HG03342 (cell line): ENCODE measurements around the gene TPM2.
A peak's percentile ranks its signal among the peaks of the same experiment; 100 is the strongest.

Experiments used
- ATAC-seq: cut with Tn5 transposase; IDR thresholded peaks from one replicate; pipeline ENCODE4 v1.9.1; 2021; ENCODE audit warnings: mild to moderate bottlenecking, moderate library complexity; ENCODE audit not compliant: unreplicated experiment

The TPM2 gene

GRCh38 chr9:35679766-35680330 lies 9.9 kb downstream of the TPM2 start:
- no peak for ATAC-seq

- no peak for ATAC-seq
Measured at GRCh38 chr9:35679091-35679490, 10.6 kb downstream of the TPM2 start.

- no peak for ATAC-seq
Measured at GRCh38 chr9:35675732-35676392, 13.9 kb downstream of the TPM2 start.

GRCh38 chr9:35675204-35675603 lies 14.5 kb downstream of the TPM2 start:
- ATAC-seq, result no peak

- no peak for ATAC-seq
Measured at GRCh38 chr9:35674025-35674361, 15.7 kb downstream of the TPM2 start.

GRCh38 chr9:35673132-35674024 lies 16.3 kb downstream of the TPM2 start, which contains the start of gene CA9:
TSS of gene CA9 (plus strand) at chr9:35673928. CDS start at chr9:35673960, 32 bp downstream.
- no peak for ATAC-seq

GRCh38 chr9:35669331-35670145 lies 20.2 kb downstream of the TPM2 start:
- ATAC-seq, result no peak

GRCh38 chr9:35667939-35668338 lies 21.8 kb downstream of the TPM2 start:
- ATAC-seq, result no peak

- ATAC-seq, result no peak
Measured at GRCh38 chr9:35666549-35666948, 23.2 kb downstream of the TPM2 start.

- ATAC-seq, result no peak
Measured at GRCh38 chr9:35666045-35666444, 23.7 kb downstream of the TPM2 start.

GRCh38 chr9:35665471-35665818 lies 24.3 kb downstream of the TPM2 start:
- ATAC-seq, result no peak

GRCh38 chr9:35664531-35665470 lies 24.9 kb downstream of the TPM2 start, which contains the start of gene ARHGEF39:
TSS of gene ARHGEF39 (minus strand) at chr9:35665195. CDS start at chr9:35665169, 26 bp downstream.
- ATAC-seq, result peak; percentile 73

GRCh38 chr9:35662437-35662836 lies 27.3 kb downstream of the TPM2 start:
- ATAC-seq, result no peak

- no peak for ATAC-seq
Measured at GRCh38 chr9:35661756-35662350, 27.9 kb downstream of the TPM2 start.

- ATAC-seq, result no peak
Measured at GRCh38 chr9:35660966-35661415, 28.7 kb downstream of the TPM2 start.

- no peak for ATAC-seq
Measured at GRCh38 chr9:35659340-35659739, 30.4 kb downstream of the TPM2 start.

GRCh38 chr9:35658968-35659220 lies 30.8 kb downstream of the TPM2 start:
- no peak for ATAC-seq

GRCh38 chr9:35658137-35658967 lies 31.4 kb downstream of the TPM2 start, which contains the start of gene CCDC107:
TSS of gene CCDC107 (plus strand) at chr9:35658292. CDS start at chr9:35658380, 88 bp downstream.
- peak; percentile 56 for ATAC-seq
